Ovary (tissue), 9 donors: ENCODE results near the gene ADCY5. TPM values are rescaled to one million over a fixed set of nuclear protein-coding genes. Genes with fewer than 3 reads are reported as not detected.

ENCODE experiments used
- DNase-seq, 5 donors: peaks; one replicate each; pipeline ENCODE4 v3.0.0-alpha.2; 2019 to 2020
- H3K27ac ChIP-seq, 2 donors: fragments of 200-600 bp; one replicate each; pipeline versions ENCODE4 v1.5.1 to v1.8.0; 2019 to 2022
- H3K27me3 ChIP-seq: fragments of 200-600 bp; one replicate; pipeline ENCODE4 v1.8.0; 2022
- H3K36me3 ChIP-seq: fragments of 200-600 bp; sonication (generic); one replicate; pipeline ENCODE4 v1.5.1; 2019
- H3K4me1 ChIP-seq: one replicate; pipeline ENCODE4 v1.8.1; 2013; ENCODE audit warnings: mild to moderate bottlenecking, moderate library complexity; ENCODE audit not compliant: insufficient read depth
- H3K4me3 ChIP-seq: fragments of 200-600 bp; sonication (generic); one replicate; pipeline ENCODE4 v1.5.1; 2017
- H3K9me3 ChIP-seq, 2 donors: fragments of 200-600 bp in 1 of 2; sonication (generic) in 1 of 2; one replicate each; pipeline versions ENCODE4 v1.5.1 to v1.8.1; 2013 to 2019; ENCODE audit warnings: mild to moderate bottlenecking in 1 of 2, moderate library complexity in 1 of 2
- EP300 ChIP-seq: sonication (generic); formaldehyde crosslinking; IDR thresholded peaks from one replicate; pipeline ENCODE4 v1.6.1; 2017; ENCODE audit warnings: antibody characterized with exemption
- POLR2A ChIP-seq: fragments of 450-650 bp; IDR thresholded peaks from one replicate; pipeline ENCODE4 v1.6.1; 2017; ENCODE audit warnings: antibody characterized with exemption, mild to moderate bottlenecking, moderate library complexity
- WGBS, 3 donors: extraction: QIAGEN DNeasy Blood & Tissue Kit in 1 of 3; methylation state at CpG; one replicate each; pipeline versions ENCODE4 v1.1.5 to v1.1.7; 2013 to 2017; 5-methylcytosine and 5-hydroxymethylcytosine counted together
- intact Hi-C, 4 donors: fragments of 100-400 bp; cut with DNase I; formaldehyde crosslinking; loops; one replicate each; pipeline versions ENCODE4 v1.11.0 to v1.15.1; 2022 to 2023
- polyA plus RNA-seq, 2 donors: library from polyadenylated mRNA; stranded (reverse); fragments of 200-250 nt in 1 of 2; fragments of 350-450 nt in 1 of 2; fragmentation: Illumina TruSeq in 1 of 2; extraction: RNeasy Lipid Tissue Mini Kit (QIAGEN cat#74804) in 1 of 2; gene quantifications; one replicate each; pipeline ENCODE4 v1.2.3, GENCODE V29; 2013 to 2014
- total RNA-seq, 7 donors: library from RNA; depleted of rRNA in 2 of 7; stranded (reverse); fragments of >200 nt in 2 of 7; fragmentation: NEBNext Ultra II Directional in 3 of 7; extraction: Animal tissue kit (Norgen Biotek cat#: 25700) in 3 of 7; gene quantifications; one replicate each; pipeline versions ENCODE4 v1.1.0 to v1.2.4, GENCODE V29; 2016 to 2023
- TF ChIP-seq, protein P1 (sequence below), 3 donors: fragments of 450-650 bp in 2 of 3; fragments of 200-600 bp in 1 of 3; IDR thresholded peaks; one replicate each; pipeline versions ENCODE4 v1.5.1 to v1.8.0; 2016 to 2022; ENCODE audit warnings: antibody characterized with exemption in 3 of 3, mild to moderate bottlenecking in 1 of 3
- donor health status: DM: no; HTN: no; CAD: no; lungs with moderate emphysema.
- donor health status: DM: no; HTN: no; CAD: no.
- donor health status: Bipolar disorder and iron deficiency.
- donor health status: DM: yes; HTN: yes; CAD: no.
- donor health status: DM: no; HTN: no; CAD: no.
- donor health status: DM: yes; HTN: yes; CAD: no.

ADCY5 gene
- total and polyA plus RNA-seq, 9 donors: 5.3 to 36.2 (median 20.3) TPM

DNA sequence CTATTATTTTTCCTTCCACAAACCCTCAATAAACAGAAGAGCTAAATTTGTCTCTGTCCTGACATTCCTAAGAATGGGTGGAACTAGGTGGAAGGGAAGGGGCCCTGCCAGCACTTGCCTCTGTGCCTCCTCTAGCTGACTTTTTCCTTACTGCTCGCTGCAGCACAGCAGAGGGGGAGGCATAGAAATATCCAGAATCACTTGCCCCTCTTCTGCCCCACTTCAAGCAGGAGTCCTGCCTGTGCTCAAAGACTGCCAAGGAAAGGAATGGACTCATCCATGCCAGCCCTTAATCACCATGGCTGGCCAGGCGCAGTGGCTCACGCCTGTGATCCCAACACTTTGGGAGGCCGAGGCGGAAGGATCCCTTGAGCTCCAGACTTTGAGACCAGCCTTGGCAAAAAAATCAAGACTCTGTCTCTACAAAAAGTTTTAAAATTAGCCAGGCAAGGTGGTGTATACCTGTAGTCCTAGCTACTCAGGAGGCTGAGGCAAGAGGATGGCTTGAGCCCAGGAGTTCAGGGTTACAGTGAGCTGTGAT, 51.8 kb downstream of the ADCY5 start:
- intact Hi-C loops: no loop called here
- no peaks in the 10 kb centered on the region for H3K27me3 ChIP-seq
- H3K36me3 ChIP-seq: no peaks in the 10 kb centered on the region
- no peak overlapping the region for H3K27ac ChIP-seq
- H3K9me3 ChIP-seq: no peaks in the 10 kb centered on the region
- no peak for TF ChIP-seq POLR2A
- TF ChIP-seq, protein P1, sequence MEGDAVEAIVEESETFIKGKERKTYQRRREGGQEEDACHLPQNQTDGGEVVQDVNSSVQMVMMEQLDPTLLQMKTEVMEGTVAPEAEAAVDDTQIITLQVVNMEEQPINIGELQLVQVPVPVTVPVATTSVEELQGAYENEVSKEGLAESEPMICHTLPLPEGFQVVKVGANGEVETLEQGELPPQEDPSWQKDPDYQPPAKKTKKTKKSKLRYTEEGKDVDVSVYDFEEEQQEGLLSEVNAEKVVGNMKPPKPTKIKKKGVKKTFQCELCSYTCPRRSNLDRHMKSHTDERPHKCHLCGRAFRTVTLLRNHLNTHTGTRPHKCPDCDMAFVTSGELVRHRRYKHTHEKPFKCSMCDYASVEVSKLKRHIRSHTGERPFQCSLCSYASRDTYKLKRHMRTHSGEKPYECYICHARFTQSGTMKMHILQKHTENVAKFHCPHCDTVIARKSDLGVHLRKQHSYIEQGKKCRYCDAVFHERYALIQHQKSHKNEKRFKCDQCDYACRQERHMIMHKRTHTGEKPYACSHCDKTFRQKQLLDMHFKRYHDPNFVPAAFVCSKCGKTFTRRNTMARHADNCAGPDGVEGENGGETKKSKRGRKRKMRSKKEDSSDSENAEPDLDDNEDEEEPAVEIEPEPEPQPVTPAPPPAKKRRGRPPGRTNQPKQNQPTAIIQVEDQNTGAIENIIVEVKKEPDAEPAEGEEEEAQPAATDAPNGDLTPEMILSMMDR (IDR thresholded peaks at IDR 0.05): no peak
- TF ChIP-seq EP300: no peak
- peaks cover 23% of the 10 kb centered on the region for H3K4me1 ChIP-seq
- no peak overlapping the region for H3K4me3 ChIP-seq
- peak in 2 of 5 donors; percentile 19 to 32 for DNase-seq
- WGBS, 3 donors: 85 to 88% (median 85%) methylated on average over 5 of the region's 5 CpGs

DNA sequence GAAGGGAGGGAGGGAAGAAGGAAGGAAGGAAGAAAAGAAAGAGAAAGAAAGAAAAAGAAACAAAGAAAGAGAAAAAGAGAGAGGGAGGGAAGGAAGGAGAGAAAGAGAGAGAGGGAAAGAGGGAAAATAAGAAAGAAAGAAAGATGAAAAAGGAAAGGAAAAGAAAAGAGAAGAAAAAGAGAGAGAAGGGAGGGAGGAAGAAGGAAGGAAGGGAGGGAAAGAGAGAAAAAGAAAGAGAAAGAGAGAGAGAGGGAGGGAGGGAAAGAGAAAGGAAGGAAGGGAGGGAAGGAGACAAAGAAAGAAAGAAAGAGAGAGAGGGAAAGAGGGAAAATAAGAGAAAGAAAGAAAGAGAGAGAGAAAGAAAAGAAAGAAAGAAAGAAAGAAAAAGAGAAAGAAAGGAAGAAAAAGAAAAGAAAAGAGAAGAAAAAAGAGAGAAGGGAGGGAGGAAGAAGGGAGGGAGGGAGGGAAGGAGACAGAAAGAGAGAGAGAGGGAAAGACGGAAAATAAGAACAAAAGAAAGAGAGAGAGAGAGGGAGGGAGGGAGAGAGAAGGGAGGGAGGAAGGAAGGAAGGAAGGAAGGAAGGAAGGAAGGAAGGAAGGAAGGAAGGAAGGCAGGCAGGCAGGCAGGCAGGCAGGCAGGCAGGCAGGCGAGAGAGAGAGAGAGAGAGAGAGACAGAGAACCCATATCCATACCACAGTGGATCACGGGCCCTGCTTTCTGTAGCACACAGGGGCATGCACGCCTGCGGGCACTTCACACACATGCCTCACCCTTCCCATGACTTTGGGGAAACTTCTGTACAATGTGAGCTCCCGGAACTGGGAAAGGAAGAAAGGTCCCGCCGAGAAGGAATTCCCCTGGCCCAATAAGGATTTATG, 52.5 kb downstream of the ADCY5 start:
- intact Hi-C loops: no loop called here
- H3K4me1 ChIP-seq: peaks cover 23% of the 10 kb centered on the region
- 37 to 44% (median 42%) methylated on average over 7 to 8 of the region's 8 CpGs for WGBS, 3 donors

DNA sequence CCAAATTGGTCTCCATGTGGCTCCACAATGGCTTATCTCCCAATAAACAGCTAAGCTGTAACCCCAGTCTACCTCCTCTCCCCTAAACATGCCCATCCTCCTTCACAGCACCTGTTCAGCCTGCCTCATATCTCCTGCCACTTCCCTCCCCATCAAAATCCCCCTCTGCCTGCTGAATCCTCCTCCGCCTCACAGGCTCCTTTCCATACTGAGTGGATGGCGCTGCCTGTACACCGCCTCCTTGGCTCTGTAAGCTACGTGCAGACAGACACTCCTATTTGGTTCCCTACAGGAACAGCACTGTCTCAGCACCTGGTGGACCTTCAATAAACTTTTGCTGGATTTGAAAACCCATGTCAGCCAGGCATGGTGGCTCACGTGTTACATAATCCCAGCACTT, 53.7 kb downstream of the ADCY5 start:
- Histone ChIP-seq H3K4me3 (no peak overlapping the region), H3K4me1 (peaks cover 33% of the 10 kb centered on the region), H3K27me3 (no peaks in the 10 kb centered on the region), H3K36me3 (no peaks in the 10 kb centered on the region), H3K9me3 (no peaks in the 10 kb centered on the region), H3K27ac (peak overlapping the region in 1 of 2 donors; percentile 43)
- peak in 2 of 5 donors; percentile 17 to 18 for DNase-seq
- WGBS, 3 donors: 93 to 98% (median 97%) methylated on average over 5 of the region's 5 CpGs
- intact Hi-C loops: no loop called here
- TF ChIP-seq EP300: no peak
- TF ChIP-seq, protein P1 (IDR thresholded peaks at IDR 0.05): no peak
- TF ChIP-seq POLR2A: no peak

More for the DNA sequence above, 52.5 kb downstream of the ADCY5 start:
- DNase-seq: peak in 2 of 5 donors; percentile 31 to 39
- Histone ChIP-seq H3K27me3 (no peaks in the 10 kb centered on the region), H3K27ac (no peak overlapping the region), H3K4me3 (no peak overlapping the region), H3K36me3 (no peaks in the 10 kb centered on the region), H3K9me3 (no peaks in the 10 kb centered on the region)
- TF ChIP-seq, protein P1 (IDR thresholded peaks at IDR 0.05): no peak
- no peak for TF ChIP-seq EP300
- no peak for TF ChIP-seq POLR2A

DNA sequence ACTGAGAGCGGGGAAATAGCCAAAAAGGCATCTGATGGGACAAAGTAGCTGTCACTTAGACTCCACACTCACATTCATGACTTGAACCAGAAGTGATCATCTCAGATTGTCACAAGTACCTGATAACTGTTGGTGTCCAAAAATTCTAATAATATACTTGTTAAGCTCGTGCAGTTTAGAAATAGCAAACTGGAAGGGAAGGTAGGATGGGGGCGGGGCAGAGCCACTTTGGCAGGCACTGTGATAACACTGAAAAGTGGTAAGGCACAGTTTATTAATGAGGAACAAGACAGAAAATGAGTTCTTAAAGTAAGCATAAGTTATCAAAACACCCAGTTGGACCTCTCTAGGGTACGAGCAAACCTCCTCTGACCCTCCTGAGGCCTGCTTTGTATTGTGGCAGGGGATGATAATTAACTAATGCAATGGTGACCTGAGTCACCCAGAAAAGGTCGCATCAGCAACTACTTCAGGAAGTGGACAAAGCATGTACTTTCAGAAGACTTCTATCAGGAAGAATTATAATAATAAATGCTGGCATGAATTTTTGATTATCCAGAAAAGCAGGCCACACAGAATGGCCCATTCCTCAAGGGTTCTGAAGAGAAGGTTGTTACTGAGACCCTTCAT, 54.4 kb downstream of the ADCY5 start:
- peak overlapping the region in 1 of 2 donors; percentile 43 for H3K27ac ChIP-seq
- intact Hi-C loops: no loop called here
- WGBS, 3 donors: 75 to 89% (median 79%) methylated on average over 5 of the region's 5 CpGs
- H3K36me3 ChIP-seq: no peaks in the 10 kb centered on the region
- H3K9me3 ChIP-seq: no peaks in the 10 kb centered on the region
- H3K4me3 ChIP-seq: no peak overlapping the region
- TF ChIP-seq, protein P1 (IDR thresholded peaks at IDR 0.05): no peak
- TF ChIP-seq EP300 (no peak), POLR2A (no peak)
- DNase-seq: peak in 2 of 5 donors; percentile 17 to 26
- peaks cover 36% of the 10 kb centered on the region for H3K4me1 ChIP-seq
- H3K27me3 ChIP-seq: no peaks in the 10 kb centered on the region
